H1 (cell line): Measurements from ENCODE around the gene EPB41L1. TPM values are rescaled to one million over a fixed set of nuclear protein-coding genes. Genes with fewer than 3 reads are reported as not detected.

Experiments used
- CTCF ChIA-PET: fragments of 300-600 bp; sonication (Branson Sonifier 250); formaldehyde crosslinking; loops from one replicate; lab custom pipeline; 2021; ENCODE audit not compliant: partially characterized antibody; lab: Charles Lee
- POLR2A ChIA-PET: fragments of 300-600 bp; sonication (Branson Sonifier 250); formaldehyde crosslinking; loops from one replicate; lab custom pipeline; 2021; ENCODE audit warnings: inconsistent platforms; ENCODE audit not compliant: partially characterized antibody; lab: Charles Lee
- DNase-seq, 2 experiments: peaks; one replicate each; pipeline versions ENCODE4 v3.0.0 to v3.0.0-alpha.2; 2010 to 2022; ENCODE audit warnings: low spot score in 2 of 2, low read depth in 1 of 2, mixed read lengths in 1 of 2
- FAIRE-seq: peaks from 2 replicates; lab custom pipeline; 2011; peaks lifted over from hg19 to GRCh38; lab: Jason Lieb, UNC
- H2AFZ ChIP-seq: 2 replicates; pipeline ENCODE4 v1.8.1; 2012; ENCODE audit warnings: low read length, inconsistent platforms
- H2AK5ac ChIP-seq: 2 replicates; pipeline ENCODE4 v1.6.1; 2013; ENCODE audit warnings: low read depth, low read length
- H2BK120ac ChIP-seq: replicated peaks from 2 replicates; pipeline ENCODE3; 2013; ENCODE audit warnings: low read depth, low read length, inconsistent platforms
- H2BK12ac ChIP-seq: 2 replicates; pipeline ENCODE4 v1.6.1; 2013; ENCODE audit warnings: low read depth, low read length
- H2BK15ac ChIP-seq: 2 replicates; pipeline ENCODE4 v1.6.1; 2013; ENCODE audit warnings: low read length
- H2BK20ac ChIP-seq: 2 replicates; pipeline ENCODE4 v1.6.1; 2013; ENCODE audit warnings: low read length
- H2BK5ac ChIP-seq: 2 replicates; pipeline ENCODE4 v1.6.1; 2013; ENCODE audit warnings: low read depth, low read length
- H3K14ac ChIP-seq: 2 replicates; pipeline ENCODE4 v1.6.1; 2013; ENCODE audit warnings: inconsistent platforms; ENCODE audit not compliant: insufficient read length
- H3K18ac ChIP-seq: 2 replicates; pipeline ENCODE4 v1.6.1; 2013; ENCODE audit warnings: low read length; ENCODE audit errors: extremely low read depth
- H3K23ac ChIP-seq: 2 replicates; pipeline ENCODE4 v1.6.1; 2013; ENCODE audit warnings: inconsistent platforms; ENCODE audit not compliant: insufficient read length
- H3K23me2 ChIP-seq: 2 replicates; pipeline ENCODE4 v1.6.1; 2013; ENCODE audit warnings: low read depth, low read length
- H3K27ac ChIP-seq: 2 replicates; pipeline ENCODE4 v1.6.1; 2011; ENCODE audit warnings: low read depth, low read length, inconsistent platforms
- H3K27me3 ChIP-seq, 4 experiments: replicated peaks in 1 of 4; 1 replicate in 1 of 4; 2 replicates in 3 of 4; pipeline versions ENCODE4 v1.6.1 to v1.8.1; 2011 to 2013; ENCODE audit warnings: low read length in 3 of 4, mild to moderate bottlenecking in 3 of 4, inconsistent platforms in 2 of 4, mixed read lengths in 2 of 4, moderate library complexity in 1 of 4; ENCODE audit not compliant: control insufficient read depth in 3 of 4, insufficient read depth in 3 of 4; ENCODE audit errors: extremely low read depth in 1 of 4
- H3K36me3 ChIP-seq, 4 experiments: 2 replicates each; pipeline versions ENCODE4 v1.6.1 to v1.8.1; 2011 to 2013; ENCODE audit warnings: mild to moderate bottlenecking in 4 of 4, low read length in 3 of 4, moderate library complexity in 2 of 4, control low read depth in 1 of 4, inconsistent platforms in 1 of 4; ENCODE audit not compliant: insufficient read depth in 4 of 4, control insufficient read depth in 2 of 4
- H3K4ac ChIP-seq: replicated peaks from 2 replicates; pipeline ENCODE3; 2013; ENCODE audit warnings: low read length, low read depth, mixed read lengths, inconsistent platforms; ENCODE audit not compliant: insufficient read length
- H3K4me1 ChIP-seq, 4 experiments: replicated peaks in 1 of 4; 1 replicate in 1 of 4; 2 replicates in 3 of 4; pipeline versions ENCODE4 v1.6.1 to v1.8.1; 2011 to 2013; ENCODE audit warnings: low read length in 3 of 4, inconsistent platforms in 2 of 4, mixed read lengths in 1 of 4; ENCODE audit not compliant: insufficient read depth in 4 of 4, control insufficient read depth in 3 of 4
- H3K4me2 ChIP-seq, 2 experiments: 2 replicates each; pipeline versions ENCODE4 v1.6.1 to v1.8.1; 2011 to 2013; ENCODE audit warnings: low read depth in 2 of 2, low read length in 2 of 2, control low read depth in 1 of 2, inconsistent platforms in 1 of 2, mild to moderate bottlenecking in 1 of 2; ENCODE audit not compliant: insufficient read depth in 1 of 2
- H3K4me3 ChIP-seq, 4 experiments: fragments of 200-600, 300-600 bp in 1 of 4; sonication (generic), shearing (Covaris generic), sonication (Bioruptor Twin) in 1 of 4; 2 replicates each; pipeline versions ENCODE4 v1.5.1 to v1.8.1; 2011 to 2016; ENCODE audit warnings: low read length in 4 of 4, low read depth in 3 of 4, control low read depth in 2 of 4, inconsistent platforms in 2 of 4, mild to moderate bottlenecking in 2 of 4, mixed read lengths in 1 of 4, moderate library complexity in 1 of 4; ENCODE audit not compliant: insufficient read depth in 2 of 4; ENCODE audit errors: extremely low read depth in 1 of 4
- H3K56ac ChIP-seq: replicated peaks from 2 replicates; pipeline ENCODE3; 2013; ENCODE audit warnings: low read depth, mild to moderate bottlenecking, mixed read lengths, low read length, inconsistent platforms; ENCODE audit not compliant: insufficient read length
- H3K79me1 ChIP-seq: 2 replicates; pipeline ENCODE4 v1.6.1; 2013; ENCODE audit warnings: low read depth, low read length, control low read depth
- H3K79me2 ChIP-seq, 2 experiments: 2 replicates each; pipeline versions ENCODE4 v1.6.1 to v1.8.1; 2012 to 2013; ENCODE audit warnings: low read length in 2 of 2, mild to moderate bottlenecking in 2 of 2, inconsistent platforms in 1 of 2; ENCODE audit not compliant: insufficient read depth in 2 of 2, control insufficient read depth in 1 of 2
- H3K9ac ChIP-seq, 4 experiments: replicated peaks in 1 of 4; 1 replicate in 1 of 4; 2 replicates in 3 of 4; pipeline versions ENCODE4 v1.6.1 to v1.8.1; 2011 to 2013; ENCODE audit warnings: low read depth in 3 of 4, low read length in 3 of 4, control low read depth in 2 of 4, mild to moderate bottlenecking in 2 of 4, moderate library complexity in 2 of 4, inconsistent platforms in 1 of 4; ENCODE audit errors: extremely low read depth in 1 of 4
- H3K9me3 ChIP-seq, 2 experiments: 2 replicates each; pipeline versions ENCODE4 v1.6.1 to v1.8.1; 2012 to 2013; ENCODE audit warnings: mild to moderate bottlenecking in 2 of 2, moderate library complexity in 2 of 2, control low read depth in 1 of 2, inconsistent platforms in 1 of 2, low read depth in 1 of 2, low read length in 1 of 2, mixed read lengths in 1 of 2; ENCODE audit not compliant: insufficient read depth in 2 of 2
- H4K20me1 ChIP-seq, 2 experiments: replicated peaks in 1 of 2; 2 replicates each; pipeline versions ENCODE3 to v1.8.1; 2011 to 2013; ENCODE audit warnings: inconsistent platforms in 2 of 2, low read length in 2 of 2, mild to moderate bottlenecking in 1 of 2; ENCODE audit not compliant: insufficient read depth in 2 of 2, control insufficient read depth in 1 of 2
- H4K5ac ChIP-seq: 2 replicates; pipeline ENCODE4 v1.6.1; 2013; ENCODE audit warnings: low read length, low read depth, mixed read lengths, inconsistent platforms; ENCODE audit not compliant: insufficient read length
- H4K8ac ChIP-seq: 2 replicates; pipeline ENCODE4 v1.8.0; 2013; ENCODE audit warnings: mild to moderate bottlenecking, moderate library complexity, low read length, inconsistent platforms; ENCODE audit not compliant: insufficient read depth; ENCODE audit errors: extremely low read depth
- H4K91ac ChIP-seq: replicated peaks from 2 replicates; pipeline ENCODE3; 2013; ENCODE audit warnings: low read length, mixed read lengths, inconsistent platforms; ENCODE audit not compliant: insufficient read length
- CBX5 ChIP-seq: fragments of 300-800, 300-1000 bp; sonication (generic); IDR thresholded peaks from 2 replicates; pipeline ENCODE4 v1.7.1; 2016; ENCODE audit warnings: antibody characterized with exemption, low read length, low read depth
- CHD1 ChIP-seq: IDR thresholded peaks from 2 replicates; pipeline ENCODE4 v1.6.1; 2012; ENCODE audit warnings: low read depth, low read length, improper control_type of control experiment
- NRF1 ChIP-seq: IDR thresholded peaks from 2 replicates; pipeline ENCODE4 v1.6.1; 2011; ENCODE audit warnings: mild to moderate bottlenecking, low read depth, low read length, improper control_type of control experiment
- SIN3A ChIP-seq, 2 experiments: IDR thresholded peaks in 1 of 2; conservative IDR thresholded peaks in 1 of 2; 2 replicates each; pipeline ENCODE4 v1.6.1; 2011 to 2012; ENCODE audit warnings: low read length in 2 of 2, improper control_type of control experiment in 1 of 2, low read depth in 1 of 2, mild to moderate bottlenecking in 1 of 2
- SP2 ChIP-seq: IDR thresholded peaks from 2 replicates; pipeline ENCODE4 v1.6.1; 2012; ENCODE audit warnings: mild to moderate bottlenecking, low read length, inconsistent platforms
- SP4 ChIP-seq: IDR thresholded peaks from 2 replicates; pipeline ENCODE4 v1.6.1; 2012; ENCODE audit warnings: low read length, inconsistent platforms
- WGBS, 2 experiments: shearing (Covaris generic) in 1 of 2; methylation state at CpG; one replicate each; pipeline versions ENCODE4 v1.1.6 to v1.1.7; 2013 to 2015; ENCODE audit warnings: low lambda C conversion rate in 2 of 2, mixed read lengths in 2 of 2, inconsistent platforms in 1 of 2, low coverage in 1 of 2, missing lambda C conversion rate in 1 of 2; ENCODE audit not compliant: insufficient replicate concordance in 2 of 2, insufficient coverage in 1 of 2, insufficient read length in 1 of 2; ENCODE audit errors: extremely low coverage in 1 of 2, missing lambda C conversion rate in 1 of 2; 5-methylcytosine and 5-hydroxymethylcytosine counted together
- polyA plus RNA-seq, 7 experiments: library from polyadenylated mRNA; depleted of rRNA in 3 of 7; stranded (reverse) in 5 of 7; unstranded in 2 of 7; fragments of >200 nt in 5 of 7; fragments of 200-250 nt in 2 of 7; gene quantifications; 1 replicate in 5 of 7; 2 replicates in 1 of 7; 4 replicates in 1 of 7; pipeline versions ENCODE4 v1.2.1 to v1.2.3, GENCODE V29; 2011 to 2013; ENCODE audit warnings: missing spikeins in 2 of 7, mixed read lengths in 2 of 7
- total RNA-seq: library from RNA; stranded (reverse); fragmentation: NEBNext Ultra II Directional; extraction: Animal tissue kit (Norgen Biotek cat#: 25700); gene quantifications from 2 replicates; pipeline ENCODE4 v1.2.1, GENCODE V29; 2021

Gene EPB41L1
- total and polyA plus RNA-seq, 2 of the 8 experiments (the other 6 are each of a cell fraction or from before 2014, with no cell fraction given) = 14.8 to 36.0 TPM

DNA sequence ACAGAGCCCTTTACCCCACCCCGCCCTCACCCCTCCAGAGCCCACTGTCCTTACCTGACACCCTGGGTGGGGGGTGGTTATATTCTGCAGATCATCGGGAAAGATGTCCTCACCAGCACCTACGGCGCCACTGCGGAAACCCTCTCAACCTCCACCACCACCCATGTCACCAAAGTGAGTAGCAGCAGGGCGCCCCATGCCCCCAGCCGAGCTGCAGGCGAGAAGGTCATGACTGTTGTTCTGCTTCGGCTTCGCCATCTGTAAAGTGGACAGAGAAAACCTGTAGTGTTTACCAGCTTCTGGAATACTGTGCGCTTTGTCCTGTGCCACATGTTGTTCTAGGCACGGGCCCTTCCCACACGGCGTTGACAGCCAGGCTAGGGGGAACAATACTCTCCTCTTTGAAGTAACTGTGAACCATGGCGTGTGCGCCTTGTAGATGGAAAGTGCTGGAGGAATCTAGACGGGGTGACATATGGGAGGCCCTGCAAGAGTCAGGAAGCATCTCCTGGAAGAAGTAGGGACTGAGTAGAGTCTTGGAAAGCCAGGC is 65.2 kb downstream of the EPB41L1 start:
- FAIRE-seq (no peak), DNase-seq (no peak)
- H2BK15ac ChIP-seq = no peak overlapping the region
- H3K4me2 ChIP-seq = no peak overlapping the region
- no peak overlapping the region for H3K56ac ChIP-seq
- peaks cover 2 to 3% of the 10 kb centered on the region in 2 experiments for H4K20me1 ChIP-seq
- H2AK5ac ChIP-seq = no peak overlapping the region
- H3K27me3 ChIP-seq = peaks cover 0 to 2% (median 0%) of the 10 kb centered on the region in 4 experiments; a peak in 1 of 7 replicates
- H4K5ac ChIP-seq = no peak overlapping the region
- H3K79me1 ChIP-seq = no peaks in the 10 kb centered on the region
- no peak overlapping the region for H2BK12ac ChIP-seq
- H2BK5ac ChIP-seq = no peak overlapping the region
- no peak overlapping the region for H3K27ac ChIP-seq
- H4K91ac ChIP-seq = no peak overlapping the region
- H2BK120ac ChIP-seq = no peak overlapping the region
- no peaks in the 10 kb centered on the region for H3K23me2 ChIP-seq
- H4K8ac ChIP-seq = no peak overlapping the region; the same call in 1 of the 2 replicates
- POLR2A ChIA-PET = no interaction called here
- CTCF ChIA-PET = interaction anchor here (1.8 to 4.6 kb wide), 4 partner anchors 8 to 220 kb away, joined by 5 to 35 read pairs (median 18); partner anchors contain the start of gene AAR2
- no peaks in the 10 kb centered on the region for H3K36me3 ChIP-seq
- H3K4me1 ChIP-seq = no peaks in the 10 kb centered on the region
- H3K9ac ChIP-seq = no peak overlapping the region
- H3K14ac ChIP-seq = no peak overlapping the region
- no peak overlapping the region for H2AFZ ChIP-seq
- H3K9me3 ChIP-seq = no peaks in the 10 kb centered on the region
- H3K4ac ChIP-seq = no peak overlapping the region
- no peak overlapping the region for H2BK20ac ChIP-seq
- 93% methylated on average over 17 of the region's 17 CpGs; no CpG with 5 or more reads in 1 of the 2 experiments for WGBS, 2 experiments
- no peak overlapping the region for H3K18ac ChIP-seq
- H3K23ac ChIP-seq = no peak overlapping the region
- no peaks in the 10 kb centered on the region for H3K79me2 ChIP-seq
- TF ChIP-seq CHD1 (no peak), CBX5 (no peak), SP2 (no peak), SP4 (no peak), SIN3A (conservative IDR thresholded peaks at IDR 0.05 in 1 of 2, IDR thresholded peaks at IDR 0.05 in 1 of 2; ENCODE audit: low read depth in 1 of 2, low read length in 2 of 2) (no peak), NRF1 (no peak)
- H3K4me3 ChIP-seq = no peak overlapping the region
